Naive thymus-derived CD4-positive, alpha-beta T cell (primary cell): ENCODE results near the gene LNPEP. TPM values are rescaled to one million over a fixed set of nuclear protein-coding genes. Genes with fewer than 3 reads are reported as not detected.
A peak's percentile ranks its signal among the peaks of the same experiment; 100 is the strongest.
"Not testable (repeated sequence)": the region's sequence is repeated elsewhere in the genome, so short reads cannot be mapped to it uniquely, and the experiment has no call there.

ENCODE experiments used
- ATAC-seq: fragments of 150-1000 bp; cut with Tn5 transposase; 2 replicates; pipeline ENCODE4 v1.10.0; 2021; ENCODE audit warnings: mild to moderate bottlenecking, moderate library complexity
- CTCF ChIA-PET: fragments of 350-600 bp; sonication (Branson Sonifier 250); formaldehyde crosslinking; loops from one replicate; lab custom pipeline; 2021; ENCODE audit warnings: antibody characterized with exemption; lab: Charles Lee
- POLR2A ChIA-PET: fragments of 350-600 bp; sonication (Branson Sonifier 250); formaldehyde crosslinking; loops from one replicate; lab custom pipeline; 2021; ENCODE audit warnings: antibody characterized with exemption, inconsistent platforms; lab: Charles Lee
- DNase-seq, 9 donors: peaks; one replicate each; pipeline versions ENCODE4 v3.0.0 to v3.0.0-alpha.2; 2020 to 2022; ENCODE audit warnings: mixed read lengths in 1 of 9
- H3K27ac ChIP-seq: one replicate; pipeline ENCODE4 v1.7.0; 2013; ENCODE audit warnings: mild to moderate bottlenecking, low read depth, low read length, moderate library complexity
- H3K27me3 ChIP-seq, 2 donors: one replicate each; pipeline ENCODE4 v1.7.0; 2013; ENCODE audit warnings: low read length in 2 of 2, mild to moderate bottlenecking in 2 of 2, moderate library complexity in 2 of 2; ENCODE audit not compliant: control insufficient read depth in 2 of 2, insufficient read depth in 2 of 2
- H3K36me3 ChIP-seq, 3 experiments: 1 replicate in 2 of 3; 2 replicates in 1 of 3; pipeline ENCODE4 v1.7.0; 2013; ENCODE audit warnings: low read length in 3 of 3, mild to moderate bottlenecking in 3 of 3, moderate library complexity in 1 of 3; ENCODE audit not compliant: insufficient read depth in 3 of 3, control insufficient read depth in 2 of 3
- H3K4me1 ChIP-seq, 2 donors: one replicate each; pipeline ENCODE4 v1.7.0; 2013; ENCODE audit warnings: low read length in 2 of 2, mild to moderate bottlenecking in 2 of 2, moderate library complexity in 1 of 2; ENCODE audit not compliant: control insufficient read depth in 2 of 2, insufficient read depth in 2 of 2
- H3K4me3 ChIP-seq: 2 replicates; pipeline ENCODE4 v1.7.0; 2013; ENCODE audit warnings: mild to moderate bottlenecking, low read length
- H3K9me3 ChIP-seq, 3 experiments: 1 replicate in 2 of 3; 2 replicates in 1 of 3; pipeline ENCODE4 v1.7.0; 2013; ENCODE audit warnings: low read length in 3 of 3; ENCODE audit not compliant: control insufficient read depth in 2 of 3
- H3K27ac Mint-ChIP-seq, 9 donors: one replicate each; pipeline ENCODE4 v1.8.0; 2020 to 2022; ENCODE audit warnings: mixed read lengths in 9 of 9, mild to moderate bottlenecking in 8 of 9, moderate library complexity in 5 of 9, inconsistent platforms in 2 of 9
- H3K27me3 Mint-ChIP-seq, 5 donors: one replicate each; pipeline ENCODE4 v1.8.0; 2021 to 2022; ENCODE audit warnings: mixed read lengths in 5 of 5, mild to moderate bottlenecking in 1 of 5
- H3K36me3 Mint-ChIP-seq, 5 donors: one replicate each; pipeline ENCODE4 v1.8.0; 2020 to 2022; ENCODE audit warnings: mixed read lengths in 5 of 5, mild to moderate bottlenecking in 3 of 5, inconsistent platforms in 1 of 5
- H3K4me1 Mint-ChIP-seq, 7 donors: one replicate each; pipeline ENCODE4 v1.8.0; 2020 to 2022; ENCODE audit warnings: mixed read lengths in 7 of 7, mild to moderate bottlenecking in 3 of 7, inconsistent platforms in 1 of 7
- H3K4me3 Mint-ChIP-seq, 10 donors: one replicate each; pipeline ENCODE4 v1.8.0; 2020 to 2022; ENCODE audit warnings: mild to moderate bottlenecking in 10 of 10, mixed read lengths in 10 of 10, moderate library complexity in 6 of 10, inconsistent platforms in 2 of 10
- H3K9me3 Mint-ChIP-seq, 11 donors: one replicate each; pipeline ENCODE4 v1.8.0; 2020 to 2022; ENCODE audit warnings: mixed read lengths in 11 of 11, mild to moderate bottlenecking in 4 of 11, inconsistent platforms in 1 of 11, moderate library complexity in 1 of 11
- intact Hi-C, 2 donors: fragments of 100-400 bp; cut with micrococcal nuclease; formaldehyde crosslinking; loops; one replicate each; pipeline ENCODE4 v1.15.1; 2023
- polyA plus RNA-seq, 2 donors: library from polyadenylated mRNA; unstranded; fragments of 300-500 nt; fragmentation: Illumina TruSeq; gene quantifications; one replicate each; pipeline ENCODE4 v1.2.3, GENCODE V29; 2021
- total RNA-seq, 6 experiments: library from RNA in 5 of 6; stranded (reverse) in 5 of 6; gene quantifications; 1 replicate in 5 of 6; 2 replicates in 1 of 6; pipeline ENCODE4 v1.2.3 and lab custom pipeline; 2021 to 2026

Gene LNPEP
- total and polyA plus RNA-seq, 7 experiments from 2014 or later = 53.2 to 109 (median 82.6) TPM

- H3K27me3 Mint-ChIP-seq = no peaks in the 10 kb centered on the region
- CTCF ChIA-PET = interaction anchor here (1.8 kb wide), 1 partner anchor 62 kb away, joined by 7 read pairs; no protein-coding TSS in a partner anchor
- peak overlapping the region in 5 of 9 donors; percentile 51 to 99 (median 63) for H3K27ac Mint-ChIP-seq
- H3K4me3 ChIP-seq = no peak overlapping the region
- POLR2A ChIA-PET = interaction anchor here (0.8 to 5.1 kb wide), 5 partner anchors 32 to 1999 kb away, joined by 3 to 85 read pairs (median 4); partner anchors contain the start of gene ERAP2
- H3K4me3 Mint-ChIP-seq = peak overlapping the region in 6 of 10 donors; percentile 11 to 100 (median 38)
- H3K4me1 ChIP-seq = peaks cover 20 to 43% of the 10 kb centered on the region in 2 donors
- no peaks in the 10 kb centered on the region for H3K9me3 ChIP-seq
- no peak overlapping the region for H3K27ac ChIP-seq
- H3K36me3 Mint-ChIP-seq = peaks cover 0 to 28% (median 9%) of the 10 kb centered on the region in 5 donors
- peaks cover 0 to 4% (median 0%) of the 10 kb centered on the region in 3 experiments for H3K36me3 ChIP-seq
- no peak for DNase-seq
- peaks cover 43 to 77% (median 63%) of the 10 kb centered on the region in 7 donors for H3K4me1 Mint-ChIP-seq
- ATAC-seq = no peak
- H3K9me3 Mint-ChIP-seq = peaks cover 0 to 5% (median 0%) of the 10 kb centered on the region in 11 donors
- intact Hi-C loops = loop anchor here in 1 of 2 donors (10.0 kb wide), 1 partner anchor 1844 kb away; the partner anchor contains the start of gene RGMB
- H3K27me3 ChIP-seq = no peaks in the 10 kb centered on the region
These were observed 5.3 kb upstream of the LNPEP start for GRCh38 chr5:96930589-96930988.

GRCh38 chr5:96931037-96931436, 4.8 kb upstream of the LNPEP start:
- not testable (repeated sequence) for H3K4me3 ChIP-seq, H3K9me3 ChIP-seq, H3K27me3 ChIP-seq, H3K36me3 ChIP-seq, H3K27ac ChIP-seq, ATAC-seq, H3K27me3 Mint-ChIP-seq, H3K9me3 Mint-ChIP-seq, DNase-seq
- peaks cover 0 to 28% (median 9%) of the 10 kb centered on the region in 5 donors for H3K36me3 Mint-ChIP-seq
- H3K4me1 ChIP-seq = peaks cover 20 to 43% of the 10 kb centered on the region in 2 donors
- H3K4me1 Mint-ChIP-seq = peaks cover 42 to 73% (median 61%) of the 10 kb centered on the region in 7 donors
- POLR2A ChIA-PET = interaction anchor here (0.8 to 5.1 kb wide), 8 partner anchors 9 to 1998 kb away, joined by 3 to 85 read pairs (median 4); partner anchors contain the start of gene ERAP2
- intact Hi-C loops = loop anchor here in 1 of 2 donors (10.0 kb wide), 1 partner anchor 1844 kb away; the partner anchor contains the start of gene RGMB
- H3K4me3 Mint-ChIP-seq = peak overlapping the region in 9 of 10 donors; percentile 37 to 100 (median 82)
- CTCF ChIA-PET = interaction anchor here (1.8 kb wide), 1 partner anchor 62 kb away, joined by 7 read pairs; no protein-coding TSS in a partner anchor
- H3K27ac Mint-ChIP-seq = peak overlapping the region in 8 of 9 donors; percentile 51 to 99 (median 86)

- Histone ChIP-seq H3K4me1 (peaks cover 20 to 43% of the 10 kb centered on the region in 2 donors), H3K36me3 (peaks cover 0 to 11% (median 0%) of the 10 kb centered on the region in 3 experiments), H3K4me3 (no peak overlapping the region), H3K27me3 (no peaks in the 10 kb centered on the region), H3K27ac (no peak overlapping the region), H3K9me3 (no peaks in the 10 kb centered on the region)
- peak overlapping the region; percentile 32 to 99 (median 83) for H3K27ac Mint-ChIP-seq
- peak overlapping the region; percentile 37 to 100 (median 88) for H3K4me3 Mint-ChIP-seq
- intact Hi-C loops = loop anchor here in 1 of 2 donors (10.0 kb wide), 1 partner anchor 1843 kb away; the partner anchor contains the start of gene RGMB
- ChIA-PET CTCF (interaction anchor here (0.8 to 1.8 kb wide), 2 partner anchors 7 to 63 kb away, joined by 3 to 7 read pairs; no protein-coding TSS in a partner anchor), POLR2A (interaction anchor here (0.8 to 5.1 kb wide), 12 partner anchors 8 to 1998 kb away, joined by 3 to 85 read pairs (median 4); partner anchors contain the start of genes CHD1 and ERAP2)
- peaks cover 0 to 28% (median 6%) of the 10 kb centered on the region in 5 donors for H3K36me3 Mint-ChIP-seq
- DNase-seq (no peak), ATAC-seq (no peak)
- H3K27me3 Mint-ChIP-seq = no peaks in the 10 kb centered on the region
- peaks cover 0 to 6% (median 0%) of the 10 kb centered on the region in 11 donors for H3K9me3 Mint-ChIP-seq
- H3K4me1 Mint-ChIP-seq = peaks cover 40 to 68% (median 56%) of the 10 kb centered on the region in 7 donors
These were observed 4.3 kb upstream of the LNPEP start for GRCh38 chr5:96931605-96932004.

- POLR2A ChIA-PET = interaction anchor here (0.9 to 5.1 kb wide), 10 partner anchors 8 to 1997 kb away, joined by 3 to 85 read pairs (median 4); partner anchors contain the start of genes CHD1 and ERAP2
These were observed 3.9 kb upstream of the LNPEP start for GRCh38 chr5:96932026-96932425.

GRCh38 chr5:96933764-96934707, 1.8 kb upstream of the LNPEP start:
- H3K27me3 Mint-ChIP-seq = no peaks in the 10 kb centered on the region
- peak in 2 of 9 donors; percentile 10 to 34 for DNase-seq
- peak overlapping the region; percentile 84 to 100 (median 94) for H3K4me3 Mint-ChIP-seq
- no peak for ATAC-seq
- peaks cover 0 to 6% (median 0%) of the 10 kb centered on the region in 11 donors for H3K9me3 Mint-ChIP-seq
- no peaks in the 10 kb centered on the region for H3K27me3 ChIP-seq
- H3K36me3 ChIP-seq = peaks cover 0 to 11% (median 0%) of the 10 kb centered on the region in 3 experiments
- H3K4me1 Mint-ChIP-seq = peaks cover 53 to 70% (median 66%) of the 10 kb centered on the region in 7 donors
- CTCF ChIA-PET = interaction anchor here (1.0 to 2.0 kb wide), 6 partner anchors 28 to 207 kb away, joined by 3 to 12 read pairs (median 3); no protein-coding TSS in a partner anchor
- peak overlapping the region; percentile 93 for H3K4me3 ChIP-seq
- peak overlapping the region; percentile 95 to 99 (median 97) for H3K27ac Mint-ChIP-seq
- H3K27ac ChIP-seq = peak overlapping the region; percentile 86
- peaks cover 27 to 52% of the 10 kb centered on the region in 2 donors for H3K4me1 ChIP-seq
- no peaks in the 10 kb centered on the region for H3K9me3 ChIP-seq
- intact Hi-C loops = loop anchor here (1.0 to 10.0 kb wide), 9 partner anchors 10 to 1995 kb away; partner anchors contain the start of genes CHD1 (in 1 of the 2), ELL2 (in 1 of the 2) and RGMB (in 1 of the 2)
- peaks cover 0 to 34% (median 5%) of the 10 kb centered on the region in 5 donors for H3K36me3 Mint-ChIP-seq
- POLR2A ChIA-PET = interaction anchor here (0.5 to 5.1 kb wide), 25 partner anchors 9 to 1995 kb away, joined by 3 to 85 read pairs (median 4); partner anchors contain the start of genes ERAP1 and ERAP2

More at GRCh38 chr5:96932026-96932425, 3.9 kb upstream of the LNPEP start:
- no peaks in the 10 kb centered on the region for H3K9me3 ChIP-seq
- CTCF ChIA-PET = interaction anchor here (0.8 to 2.0 kb wide), 3 partner anchors 8 to 63 kb away, joined by 3 to 7 read pairs (median 4); no protein-coding TSS in a partner anchor
- peaks cover 0 to 11% (median 0%) of the 10 kb centered on the region in 3 experiments for H3K36me3 ChIP-seq
- intact Hi-C loops = loop anchor here in 1 of 2 donors (10.0 kb wide), 1 partner anchor 1843 kb away; the partner anchor contains the start of gene RGMB
- peaks cover 43 to 66% (median 59%) of the 10 kb centered on the region in 7 donors for H3K4me1 Mint-ChIP-seq
- peak overlapping the region; percentile 93 for H3K4me3 ChIP-seq
- peak overlapping the region in 8 of 9 donors; percentile 66 to 99 (median 95) for H3K27ac Mint-ChIP-seq
- DNase-seq (no peak), ATAC-seq (no peak)
- H3K27me3 ChIP-seq = no peaks in the 10 kb centered on the region
- H3K36me3 Mint-ChIP-seq = peaks cover 0 to 33% (median 6%) of the 10 kb centered on the region in 5 donors
- no peaks in the 10 kb centered on the region for H3K27me3 Mint-ChIP-seq
- peaks cover 20 to 43% of the 10 kb centered on the region in 2 donors for H3K4me1 ChIP-seq
- H3K4me3 Mint-ChIP-seq = peak overlapping the region; percentile 75 to 100 (median 94)
- H3K9me3 Mint-ChIP-seq = peaks cover 0 to 6% (median 0%) of the 10 kb centered on the region in 11 donors
- H3K27ac ChIP-seq = peak overlapping the region; percentile 86
